ENCODE results near the gene NOL3. TPM values are rescaled to one million over a fixed set of nuclear protein-coding genes. Genes with fewer than 3 reads are reported as not detected.

NOL3 gene
- total RNA-seq, 5 donors from 2014 or later (not counting 1 experiment from before 2014, with no cell fraction given) = 2.1 to 8.0 (median 5.2) TPM

GRCh38 chr16:67151431-67152097 is 18.8 kb upstream of the NOL3 start:
- peaks cover 3 to 5% of the 10 kb centered on the region in 2 donors for H3K27me3 Mint-ChIP-seq
- Histone ChIP-seq H3K4me3 (ENCODE audit: control insufficient read depth in 1 of 2, extremely low read depth in 1 of 2, low read length in 1 of 2) (no peak overlapping the region), H3K27me3 (replicated peaks in 1 of 2; ENCODE audit: control insufficient read depth in 2 of 2, extremely low read depth in 1 of 2, insufficient read depth in 2 of 2, low read length in 1 of 2) (peaks cover 0 to 22% of the 10 kb centered on the region in 2 experiments), H3K4me1 (ENCODE audit: control insufficient read depth in 1 of 2, extremely low read depth in 1 of 2, insufficient read depth in 2 of 2, low read length in 2 of 2) (peaks cover 2 to 48% of the 10 kb centered on the region in 2 experiments), H3K9me3 (no peaks in the 10 kb centered on the region), H3K36me3 (ENCODE audit: control insufficient read depth in 2 of 2, extremely low read depth in 1 of 2, insufficient read depth in 1 of 2, low read length in 1 of 2) (peaks cover 0 to 5% of the 10 kb centered on the region in 2 donors), H3K27ac (ENCODE audit: low read length) (no peak overlapping the region)
- DNase-seq (no peak), ATAC-seq (replicated peaks in 1 of 4) (no peak)
- peak overlapping the region; percentile 57 to 61 for H3K27ac Mint-ChIP-seq
- H3K4me1 Mint-ChIP-seq = peaks cover 37 to 39% (median 38%) of the 10 kb centered on the region in 3 donors
- ChIA-PET CTCF (interaction anchor here (0.6 to 1.0 kb wide), 2 partner anchors 23 to 109 kb away, joined by 3 read pairs; no protein-coding TSS in a partner anchor), POLR2A (interaction anchor here in 1 of 2 donors (0.6 kb wide), 1 partner anchor 159 kb away, joined by 3 read pairs; no protein-coding TSS in a partner anchor)
- H3K9me3 Mint-ChIP-seq = no peaks in the 10 kb centered on the region
- peaks cover 20% of the 10 kb centered on the region for H3K36me3 Mint-ChIP-seq
- peak overlapping the region; percentile 71 to 79 (median 76) for H3K4me3 Mint-ChIP-seq
- WGBS (ENCODE audit: insufficient coverage) = 75% methylated on average over 7 of the region's 8 CpGs

- H3K4me1 ChIP-seq (ENCODE audit: control insufficient read depth in 1 of 2, extremely low read depth in 1 of 2, insufficient read depth in 2 of 2, low read length in 2 of 2) = peaks cover 16 to 75% of the 10 kb centered on the region in 2 experiments
- peaks cover 0 to 3% of the 10 kb centered on the region in 2 donors for H3K27me3 Mint-ChIP-seq
- no peaks in the 10 kb centered on the region for H3K9me3 ChIP-seq
- ATAC-seq (replicated peaks in 1 of 4) (peak in 1 of 4 experiments; percentile 2), DNase-seq (no peak)
- peak overlapping the region; percentile 66 to 87 (median 71) for H3K4me3 Mint-ChIP-seq
- H3K4me1 Mint-ChIP-seq = peaks cover 57 to 64% (median 60%) of the 10 kb centered on the region in 3 donors
- no peak overlapping the region for H3K27ac ChIP-seq (ENCODE audit: low read length)
- ChIA-PET CTCF (interaction anchor here (0.5 to 1.4 kb wide), 16 partner anchors 13 to 282 kb away, joined by 3 to 24 read pairs (median 4); no protein-coding TSS in a partner anchor), POLR2A (interaction anchor here in 1 of 2 donors (0.6 kb wide), 1 partner anchor 127 kb away, joined by 13 read pairs; no protein-coding TSS in a partner anchor)
- H3K36me3 Mint-ChIP-seq = peaks cover 6% of the 10 kb centered on the region
- 56% methylated on average over 45 of the region's 61 CpGs for WGBS (ENCODE audit: insufficient coverage)
- H3K4me3 ChIP-seq (ENCODE audit: control insufficient read depth in 1 of 2, extremely low read depth in 1 of 2, low read length in 1 of 2) = peak overlapping the region; percentile 34 to 48
- H3K27ac Mint-ChIP-seq = peak overlapping the region in 1 of 2 donors; percentile 59
- peaks cover 0 to 3% of the 10 kb centered on the region in 2 donors for H3K36me3 ChIP-seq (ENCODE audit: control insufficient read depth in 2 of 2, extremely low read depth in 1 of 2, insufficient read depth in 1 of 2, low read length in 1 of 2)
- no peaks in the 10 kb centered on the region for H3K9me3 Mint-ChIP-seq
- H3K27me3 ChIP-seq (replicated peaks in 1 of 2; ENCODE audit: control insufficient read depth in 2 of 2, extremely low read depth in 1 of 2, insufficient read depth in 2 of 2, low read length in 1 of 2) = peaks cover 0 to 11% of the 10 kb centered on the region in 2 experiments
Observed at GRCh38 chr16:67154578-67155294, 15.6 kb upstream of the NOL3 start.

- Mint-ChIP-seq H3K4me1 (peaks cover 59 to 66% (median 63%) of the 10 kb centered on the region in 3 donors), H3K27ac (peak overlapping the region; percentile 97 to 100), H3K9me3 (no peaks in the 10 kb centered on the region), H3K4me3 (peak overlapping the region; percentile 66 to 87 (median 71)), H3K27me3 (peaks cover 0 to 3% of the 10 kb centered on the region in 2 donors), H3K36me3 (peaks cover 6% of the 10 kb centered on the region)
- H3K9me3 ChIP-seq = no peaks in the 10 kb centered on the region
- ChIA-PET POLR2A (interaction anchor here in 1 of 2 donors (0.5 to 0.6 kb wide), 2 partner anchors 127 to 536 kb away, joined by 6 to 13 read pairs; no protein-coding TSS in a partner anchor), CTCF (interaction anchor here (0.5 to 1.4 kb wide), 18 partner anchors 14 to 283 kb away, joined by 3 to 24 read pairs (median 4); no protein-coding TSS in a partner anchor)
- peaks cover 0 to 3% of the 10 kb centered on the region in 2 donors for H3K36me3 ChIP-seq (ENCODE audit: control insufficient read depth in 2 of 2, extremely low read depth in 1 of 2, insufficient read depth in 1 of 2, low read length in 1 of 2)
- peak overlapping the region; percentile 34 to 48 for H3K4me3 ChIP-seq (ENCODE audit: control insufficient read depth in 1 of 2, extremely low read depth in 1 of 2, low read length in 1 of 2)
- H3K27me3 ChIP-seq (replicated peaks in 1 of 2; ENCODE audit: control insufficient read depth in 2 of 2, extremely low read depth in 1 of 2, insufficient read depth in 2 of 2, low read length in 1 of 2) = peaks cover 0 to 10% of the 10 kb centered on the region in 2 experiments
- peaks cover 17 to 74% of the 10 kb centered on the region in 2 experiments for H3K4me1 ChIP-seq (ENCODE audit: control insufficient read depth in 1 of 2, extremely low read depth in 1 of 2, insufficient read depth in 2 of 2, low read length in 2 of 2)
- 10% methylated on average over 63 of the region's 74 CpGs for WGBS (ENCODE audit: insufficient coverage)
- ATAC-seq (replicated peaks in 1 of 4) (peak; percentile 41 to 48 (median 41)), DNase-seq (peak; percentile 37 to 90 (median 69))
- no peak overlapping the region for H3K27ac ChIP-seq (ENCODE audit: low read length)
Observed at GRCh38 chr16:67155295-67156142, 14.8 kb upstream of the NOL3 start.

- ChIA-PET CTCF (interaction anchor here in 1 of 2 donors (1.4 to 1.6 kb wide), 3 partner anchors 91 to 143 kb away, joined by 3 to 10 read pairs (median 8); partner anchors contain the start of gene FHOD1), POLR2A (interaction anchor here in 1 of 2 donors (0.5 kb wide), 1 partner anchor 535 kb away, joined by 6 read pairs; no protein-coding TSS in a partner anchor)
- H3K27me3 ChIP-seq (replicated peaks in 1 of 2; ENCODE audit: control insufficient read depth in 2 of 2, extremely low read depth in 1 of 2, insufficient read depth in 2 of 2, low read length in 1 of 2) = peaks cover 0 to 10% of the 10 kb centered on the region in 2 experiments
- Mint-ChIP-seq H3K27me3 (peaks cover 0 to 4% of the 10 kb centered on the region in 2 donors), H3K9me3 (no peaks in the 10 kb centered on the region), H3K4me3 (peak overlapping the region in 2 of 3 donors; percentile 14 to 87), H3K27ac (peak overlapping the region; percentile 97 to 100), H3K36me3 (peaks cover 6% of the 10 kb centered on the region), H3K4me1 (peaks cover 60 to 66% (median 66%) of the 10 kb centered on the region in 3 donors)
- H3K36me3 ChIP-seq (ENCODE audit: control insufficient read depth in 2 of 2, extremely low read depth in 1 of 2, insufficient read depth in 1 of 2, low read length in 1 of 2) = peaks cover 0 to 3% of the 10 kb centered on the region in 2 donors
- 87% methylated on average over 14 of the region's 15 CpGs for WGBS (ENCODE audit: insufficient coverage)
- H3K27ac ChIP-seq (ENCODE audit: low read length) = peak overlapping the region; percentile 98
- no peak overlapping the region for H3K4me3 ChIP-seq (ENCODE audit: control insufficient read depth in 1 of 2, extremely low read depth in 1 of 2, low read length in 1 of 2)
- ATAC-seq (replicated peaks in 1 of 4) (no peak), DNase-seq (no peak)
- H3K4me1 ChIP-seq (ENCODE audit: control insufficient read depth in 1 of 2, extremely low read depth in 1 of 2, insufficient read depth in 2 of 2, low read length in 2 of 2) = peaks cover 17 to 74% of the 10 kb centered on the region in 2 experiments
- no peaks in the 10 kb centered on the region for H3K9me3 ChIP-seq
Observed at GRCh38 chr16:67156143-67156844, 14.0 kb upstream of the NOL3 start.

- peak overlapping the region; percentile 87 to 93 (median 92) for H3K4me3 Mint-ChIP-seq
- CTCF ChIA-PET = interaction anchor here (0.5 to 1.6 kb wide), 8 partner anchors 11 to 182 kb away, joined by 3 to 8 read pairs (median 3); partner anchors contain the start of gene FHOD1 (in 1 of the 2)
- WGBS (ENCODE audit: insufficient coverage) = 89% methylated on average over 6 of the region's 7 CpGs
Observed at GRCh38 chr16:67157106-67157748, 13.1 kb upstream of the NOL3 start.

More at GRCh38 chr16:67157106-67157748, 13.1 kb upstream of the NOL3 start:
- H3K27ac ChIP-seq (ENCODE audit: low read length) = peak overlapping the region; percentile 98
- peaks cover 58 to 68% (median 64%) of the 10 kb centered on the region in 3 donors for H3K4me1 Mint-ChIP-seq
- DNase-seq = no peak
- POLR2A ChIA-PET = interaction anchor here (0.5 to 0.8 kb wide), 2 partner anchors 87 to 176 kb away, joined by 3 to 4 read pairs; no protein-coding TSS in a partner anchor
- no peaks in the 10 kb centered on the region for H3K9me3 Mint-ChIP-seq
- ATAC-seq (replicated peaks in 1 of 4) = no peak
- peaks cover 0 to 3% of the 10 kb centered on the region in 2 donors for H3K36me3 ChIP-seq (ENCODE audit: control insufficient read depth in 2 of 2, extremely low read depth in 1 of 2, insufficient read depth in 1 of 2, low read length in 1 of 2)
- peaks cover 3 to 19% of the 10 kb centered on the region in 2 experiments for H3K27me3 ChIP-seq (replicated peaks in 1 of 2; ENCODE audit: control insufficient read depth in 2 of 2, extremely low read depth in 1 of 2, insufficient read depth in 2 of 2, low read length in 1 of 2)
- no peak overlapping the region for H3K4me3 ChIP-seq (ENCODE audit: control insufficient read depth in 1 of 2, extremely low read depth in 1 of 2, low read length in 1 of 2)
- peaks cover 21 to 76% of the 10 kb centered on the region in 2 experiments for H3K4me1 ChIP-seq (ENCODE audit: control insufficient read depth in 1 of 2, extremely low read depth in 1 of 2, insufficient read depth in 2 of 2, low read length in 2 of 2)
- peaks cover 6% of the 10 kb centered on the region for H3K36me3 Mint-ChIP-seq
- peak overlapping the region; percentile 97 to 100 for H3K27ac Mint-ChIP-seq
- no peaks in the 10 kb centered on the region for H3K9me3 ChIP-seq
- peaks cover 4 to 6% of the 10 kb centered on the region in 2 donors for H3K27me3 Mint-ChIP-seq

Data from T-cell (primary cell).